ENCODE data around the gene NLK.

GRCh38 chr17:28100251-28100650, 57.8 kb downstream of the NLK start:
- TF ChIP-seq CTCF (IDR thresholded peaks at IDR 0.05; ENCODE audit: borderline replicate concordance, extremely low read depth, low read length, poor library complexity, severe bottlenecking) (no peak), EZH2 (IDR thresholded peaks at IDR 0.05; ENCODE audit: borderline replicate concordance, low read depth, low read length, severe bottlenecking) (no peak)
